ENCODE data around the gene NR2C2AP. TPM values are rescaled to one million over a fixed set of nuclear protein-coding genes. Genes with fewer than 3 reads are reported as not detected.
"Not testable (repeated sequence)": the region's sequence is repeated elsewhere in the genome, so short reads cannot be mapped to it uniquely, and the experiment has no call there.

Gene NR2C2AP
- total RNA-seq, 1 experiment from 2014 or later = 42.1 TPM

DNA sequence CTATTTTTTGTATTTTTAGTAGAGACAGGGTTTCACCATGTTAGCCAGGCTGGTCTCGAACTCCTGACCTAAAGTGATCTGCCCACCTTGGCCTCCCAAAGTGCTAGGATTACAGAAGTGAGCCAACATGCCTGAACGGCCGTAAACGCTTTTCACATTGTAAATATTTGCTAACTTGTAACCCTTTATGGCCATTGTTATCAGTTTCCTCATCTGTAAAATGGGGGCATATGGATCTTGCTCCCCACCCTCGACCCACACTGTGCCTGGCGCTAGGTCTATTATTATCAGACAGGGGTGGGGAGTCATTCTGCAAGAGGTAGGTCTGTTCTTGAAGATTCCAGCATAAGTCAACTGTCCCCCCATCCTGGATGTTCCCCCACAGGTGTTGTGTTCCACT is 20.4 kb upstream of the NR2C2AP start:
- DNase-seq (ENCODE audit: low read depth, low spot score) (no peak), ATAC-seq (no peak)
- POLR2A ChIA-PET = no interaction called here
- intact Hi-C loops (cut with micrococcal nuclease; ENCODE audit: unreplicated experiment) = no loop called here
- no peaks in the 10 kb centered on the region for H3K36me3 ChIP-seq (ENCODE audit: control insufficient read depth, insufficient read depth, low read length)
- no peaks in the 10 kb centered on the region for H3K27me3 ChIP-seq (ENCODE audit: control insufficient read depth, insufficient read depth, low read length)
- no peak for TF ChIP-seq REST (IDR thresholded peaks at IDR 0.05; ENCODE audit: insufficient read depth in 1 of 2, low read depth in 2 of 2, low read length in 1 of 2)
- no peaks in the 10 kb centered on the region for H3K9me3 ChIP-seq (ENCODE audit: control insufficient read depth, insufficient read depth, low read depth, low read length)
- H3K4me3 ChIP-seq (ENCODE audit: low read depth in 2 of 2, low read length in 2 of 2) = no peak overlapping the region
- peaks cover 4% of the 10 kb centered on the region; the same call in 1 of the 2 replicates for H3K4me1 ChIP-seq (ENCODE audit: control insufficient read depth, insufficient read depth, low read length)
- BruUV-seq (replicated peaks) = no TSS peak
- no peak overlapping the region for H3K27ac ChIP-seq (ENCODE audit: low read length)
- CTCF ChIA-PET = no interaction called here
- in situ Hi-C loops (cut with HindIII; ENCODE audit: low pct_unique_long_range_greater_than_20kb, low sequenced_read_pairs) = no loop called here

- Histone ChIP-seq H3K36me3 (ENCODE audit: control insufficient read depth, insufficient read depth, low read length) (no peaks in the 10 kb centered on the region), H3K9me3 (ENCODE audit: control insufficient read depth, insufficient read depth, low read depth, low read length) (no peaks in the 10 kb centered on the region), H3K27me3 (ENCODE audit: control insufficient read depth, insufficient read depth, low read length) (no peaks in the 10 kb centered on the region), H3K4me1 (ENCODE audit: control insufficient read depth, insufficient read depth, low read length) (peaks cover 4% of the 10 kb centered on the region; the same call in 1 of the 2 replicates), H3K4me3 (ENCODE audit: low read depth in 2 of 2, low read length in 2 of 2) (no peak overlapping the region), H3K27ac (ENCODE audit: low read length) (no peak overlapping the region)
- in situ Hi-C loops (cut with HindIII; ENCODE audit: low pct_unique_long_range_greater_than_20kb, low sequenced_read_pairs) (no loop called here), intact Hi-C loops (cut with micrococcal nuclease; ENCODE audit: unreplicated experiment) (no loop called here)
- no TSS peak for BruUV-seq (replicated peaks)
- DNase-seq (ENCODE audit: low read depth, low spot score) (no peak), ATAC-seq (no peak)
- TF ChIP-seq TCF7L2 (IDR thresholded peaks at IDR 0.05; ENCODE audit: low read depth, low read length) = no peak
- no peak for TF ChIP-seq REST (IDR thresholded peaks at IDR 0.05; ENCODE audit: insufficient read depth in 1 of 2, low read depth in 2 of 2, low read length in 1 of 2)
- TF ChIP-seq, protein P1, sequence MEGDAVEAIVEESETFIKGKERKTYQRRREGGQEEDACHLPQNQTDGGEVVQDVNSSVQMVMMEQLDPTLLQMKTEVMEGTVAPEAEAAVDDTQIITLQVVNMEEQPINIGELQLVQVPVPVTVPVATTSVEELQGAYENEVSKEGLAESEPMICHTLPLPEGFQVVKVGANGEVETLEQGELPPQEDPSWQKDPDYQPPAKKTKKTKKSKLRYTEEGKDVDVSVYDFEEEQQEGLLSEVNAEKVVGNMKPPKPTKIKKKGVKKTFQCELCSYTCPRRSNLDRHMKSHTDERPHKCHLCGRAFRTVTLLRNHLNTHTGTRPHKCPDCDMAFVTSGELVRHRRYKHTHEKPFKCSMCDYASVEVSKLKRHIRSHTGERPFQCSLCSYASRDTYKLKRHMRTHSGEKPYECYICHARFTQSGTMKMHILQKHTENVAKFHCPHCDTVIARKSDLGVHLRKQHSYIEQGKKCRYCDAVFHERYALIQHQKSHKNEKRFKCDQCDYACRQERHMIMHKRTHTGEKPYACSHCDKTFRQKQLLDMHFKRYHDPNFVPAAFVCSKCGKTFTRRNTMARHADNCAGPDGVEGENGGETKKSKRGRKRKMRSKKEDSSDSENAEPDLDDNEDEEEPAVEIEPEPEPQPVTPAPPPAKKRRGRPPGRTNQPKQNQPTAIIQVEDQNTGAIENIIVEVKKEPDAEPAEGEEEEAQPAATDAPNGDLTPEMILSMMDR (IDR thresholded peaks at IDR 0.05) = no peak
- TF ChIP-seq POLR2AphosphoS5 (IDR thresholded peaks at IDR 0.05; ENCODE audit: low read depth, low read length) = no peak
- TF ChIP-seq SIN3A (IDR thresholded peaks at IDR 0.05; ENCODE audit: borderline replicate concordance, insufficient read depth, low read depth, low read length) = no peak
- CTCF ChIA-PET = no interaction called here
- POLR2A ChIA-PET = no interaction called here
Measured at GRCh38 chr19:19223060-19223459, 19.8 kb upstream of the NR2C2AP start.

- BruUV-seq (replicated peaks); H3K9me3 ChIP-seq (ENCODE audit: control insufficient read depth, insufficient read depth, low read depth, low read length); H3K4me3 ChIP-seq (ENCODE audit: low read depth in 2 of 2, low read length in 2 of 2); POLR2A ChIA-PET; H3K4me1 ChIP-seq (ENCODE audit: control insufficient read depth, insufficient read depth, low read length); DNase-seq (ENCODE audit: low read depth, low spot score); H3K27ac ChIP-seq (ENCODE audit: low read length); H3K27me3 ChIP-seq (ENCODE audit: control insufficient read depth, insufficient read depth, low read length); in situ Hi-C loops (cut with HindIII; ENCODE audit: low pct_unique_long_range_greater_than_20kb, low sequenced_read_pairs); ATAC-seq; intact Hi-C loops (cut with micrococcal nuclease; ENCODE audit: unreplicated experiment); H3K36me3 ChIP-seq (ENCODE audit: control insufficient read depth, insufficient read depth, low read length): not testable (repeated sequence)
- CTCF ChIA-PET = interaction anchor here (0.6 kb wide), 1 partner anchor 124 kb away, joined by 9 read pairs; no protein-coding TSS in a partner anchor
Measured at GRCh38 chr19:19221000-19221399, 17.8 kb upstream of the NR2C2AP start.
